Effector memory CD4-positive, alpha-beta T cell (primary cell): ENCODE measurements around the gene AOPEP.

Experiments
- DNase-seq, 3 donors: peaks; one replicate each; pipeline ENCODE4 v3.0.0-alpha.2; 2020
- H3K27ac ChIP-seq: 2 replicates; pipeline ENCODE4 v1.7.0; 2013; ENCODE audit warnings: mild to moderate bottlenecking, low read length, moderate library complexity; ENCODE audit not compliant: insufficient read depth, poor library complexity, severe bottlenecking
- H3K27me3 ChIP-seq: replicated peaks from 2 replicates; pipeline ENCODE4 v1.7.0; 2013; ENCODE audit warnings: mild to moderate bottlenecking, low read length; ENCODE audit not compliant: insufficient read depth, control insufficient read depth, poor library complexity, severe bottlenecking
- H3K36me3 ChIP-seq: 2 replicates; pipeline ENCODE4 v1.7.0; 2013; ENCODE audit warnings: mild to moderate bottlenecking, low read length, moderate library complexity; ENCODE audit not compliant: control insufficient read depth, insufficient read depth
- H3K4me1 ChIP-seq: 2 replicates; pipeline ENCODE4 v1.7.0; 2013; ENCODE audit warnings: low read length, mild to moderate bottlenecking; ENCODE audit not compliant: control insufficient read depth, insufficient read depth, poor library complexity, severe bottlenecking
- H3K4me3 ChIP-seq: 2 replicates; pipeline ENCODE4 v1.7.0; 2013; ENCODE audit warnings: low read length, low read depth, mild to moderate bottlenecking; ENCODE audit not compliant: insufficient read depth, poor library complexity, severe bottlenecking
- H3K9me3 ChIP-seq: 2 replicates; pipeline ENCODE4 v1.7.0; 2013; ENCODE audit warnings: mild to moderate bottlenecking, low read length, moderate library complexity; ENCODE audit not compliant: control insufficient read depth

The AOPEP gene

GRCh38 chr9:95124582-95125367 is 398.3 kb downstream of the AOPEP start:
- no peaks in the 10 kb centered on the region for H3K4me1 ChIP-seq
- DNase-seq: no peak
- H3K9me3 ChIP-seq: no peaks in the 10 kb centered on the region
- H3K27ac ChIP-seq: no peak overlapping the region
- no peak overlapping the region for H3K4me3 ChIP-seq
- no peaks in the 10 kb centered on the region for H3K36me3 ChIP-seq
- H3K27me3 ChIP-seq: no peaks in the 10 kb centered on the region

- H3K36me3 ChIP-seq: no peaks in the 10 kb centered on the region
- no peaks in the 10 kb centered on the region for H3K4me1 ChIP-seq
- DNase-seq: no peak
- no peak overlapping the region for H3K4me3 ChIP-seq
- no peaks in the 10 kb centered on the region for H3K27me3 ChIP-seq
- H3K9me3 ChIP-seq: no peaks in the 10 kb centered on the region
- no peak overlapping the region for H3K27ac ChIP-seq
Observed at GRCh38 chr9:95125652-95126051, 399.2 kb downstream of the AOPEP start.

GRCh38 chr9:95126739-95127138 is 400.2 kb downstream of the AOPEP start:
- DNase-seq: no peak
- no peak overlapping the region for H3K27ac ChIP-seq
- H3K4me1 ChIP-seq: no peaks in the 10 kb centered on the region
- no peaks in the 10 kb centered on the region for H3K27me3 ChIP-seq
- no peak overlapping the region for H3K4me3 ChIP-seq
- no peaks in the 10 kb centered on the region for H3K36me3 ChIP-seq
- H3K9me3 ChIP-seq: no peaks in the 10 kb centered on the region

GRCh38 chr9:95127249-95128176 is 401.0 kb downstream of the AOPEP start:
- Histone ChIP-seq H3K27me3 (no peaks in the 10 kb centered on the region), H3K9me3 (no peaks in the 10 kb centered on the region), H3K27ac (no peak overlapping the region), H3K36me3 (no peaks in the 10 kb centered on the region), H3K4me1 (no peaks in the 10 kb centered on the region), H3K4me3 (no peak overlapping the region)
- DNase-seq: peak; percentile 22 to 47 (median 28)

GRCh38 chr9:95128177-95128524 is 401.7 kb downstream of the AOPEP start:
- Histone ChIP-seq H3K27ac (no peak overlapping the region), H3K36me3 (no peaks in the 10 kb centered on the region), H3K4me1 (no peaks in the 10 kb centered on the region), H3K27me3 (no peaks in the 10 kb centered on the region), H3K9me3 (no peaks in the 10 kb centered on the region), H3K4me3 (no peak overlapping the region)
- no peak for DNase-seq

- Histone ChIP-seq H3K27ac (no peak overlapping the region), H3K36me3 (no peaks in the 10 kb centered on the region), H3K4me1 (no peaks in the 10 kb centered on the region), H3K27me3 (no peaks in the 10 kb centered on the region), H3K4me3 (no peak overlapping the region), H3K9me3 (no peaks in the 10 kb centered on the region)
- no peak for DNase-seq
Observed at GRCh38 chr9:95129476-95130291, 403.2 kb downstream of the AOPEP start.

GRCh38 chr9:95130484-95130883 is 404.0 kb downstream of the AOPEP start:
- Histone ChIP-seq H3K4me1 (no peaks in the 10 kb centered on the region), H3K27ac (no peak overlapping the region), H3K36me3 (no peaks in the 10 kb centered on the region), H3K4me3 (no peak overlapping the region), H3K27me3 (no peaks in the 10 kb centered on the region), H3K9me3 (no peaks in the 10 kb centered on the region)
- no peak for DNase-seq

GRCh38 chr9:95131023-95131943 is 404.8 kb downstream of the AOPEP start:
- Histone ChIP-seq H3K27ac (no peak overlapping the region), H3K4me3 (no peak overlapping the region), H3K4me1 (no peaks in the 10 kb centered on the region), H3K36me3 (no peaks in the 10 kb centered on the region), H3K9me3 (no peaks in the 10 kb centered on the region), H3K27me3 (no peaks in the 10 kb centered on the region)
- peak in 1 of 3 donors; percentile 22 for DNase-seq
